HL-60/S4 treated with retinoic acid at 250 ng/mL for 4 days and 3 days (cell line): ENCODE results near the gene TGM5.
"Not testable (repeated sequence)": the region's sequence is repeated elsewhere in the genome, so short reads cannot be mapped to it uniquely, and the experiment has no call there.

Experiments used
- in situ Hi-C: fragments of 300-500 bp; cut with MboI; formaldehyde crosslinking; loops from 2 replicates; pipeline ENCODE4 v1.7.0; 2022; ENCODE audit warnings: low sequenced_read_pairs

TGM5 gene

DNA sequence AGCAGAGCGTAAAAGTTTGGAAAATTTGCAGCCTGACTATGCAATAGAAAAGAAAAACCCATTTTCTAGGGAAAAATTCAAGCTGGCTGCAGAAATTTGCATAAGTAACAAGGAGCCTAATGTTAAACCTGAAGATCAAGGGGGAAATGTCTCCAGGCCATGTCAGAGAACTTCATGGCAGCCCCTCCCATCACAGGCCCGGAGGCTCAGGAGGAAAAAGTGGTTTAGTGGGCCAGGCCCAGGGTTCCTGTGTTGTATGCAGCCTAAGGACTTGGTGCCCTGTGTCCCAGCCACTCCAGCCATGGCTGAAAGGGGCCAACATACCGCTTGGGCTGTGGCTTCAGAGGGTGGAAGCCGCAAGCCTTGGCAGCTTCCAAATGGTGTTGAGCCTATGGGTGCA is 68.2 kb downstream of the TGM5 start:
- in situ Hi-C loops = not testable (repeated sequence)

DNA sequence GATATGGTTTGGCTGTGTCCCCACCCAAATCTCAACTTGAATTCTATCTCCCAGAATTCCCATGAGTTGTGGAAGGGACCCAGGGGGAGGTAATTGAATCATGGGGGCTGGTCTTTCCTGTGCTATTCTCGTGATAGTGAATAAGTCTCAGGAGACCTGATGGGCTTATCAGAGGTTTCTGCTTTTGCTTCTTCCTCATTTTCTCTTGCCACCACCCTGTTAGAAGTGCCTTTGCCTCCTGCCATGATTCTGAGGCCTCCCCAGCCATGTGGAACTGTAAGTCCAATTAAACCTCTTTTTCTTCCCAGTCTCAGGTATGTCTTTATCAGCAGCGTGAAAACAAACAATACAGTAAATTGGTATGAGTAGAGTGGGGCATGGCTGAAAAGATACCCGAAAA is 69.0 kb downstream of the TGM5 start:
- in situ Hi-C loops = not testable (repeated sequence)

DNA sequence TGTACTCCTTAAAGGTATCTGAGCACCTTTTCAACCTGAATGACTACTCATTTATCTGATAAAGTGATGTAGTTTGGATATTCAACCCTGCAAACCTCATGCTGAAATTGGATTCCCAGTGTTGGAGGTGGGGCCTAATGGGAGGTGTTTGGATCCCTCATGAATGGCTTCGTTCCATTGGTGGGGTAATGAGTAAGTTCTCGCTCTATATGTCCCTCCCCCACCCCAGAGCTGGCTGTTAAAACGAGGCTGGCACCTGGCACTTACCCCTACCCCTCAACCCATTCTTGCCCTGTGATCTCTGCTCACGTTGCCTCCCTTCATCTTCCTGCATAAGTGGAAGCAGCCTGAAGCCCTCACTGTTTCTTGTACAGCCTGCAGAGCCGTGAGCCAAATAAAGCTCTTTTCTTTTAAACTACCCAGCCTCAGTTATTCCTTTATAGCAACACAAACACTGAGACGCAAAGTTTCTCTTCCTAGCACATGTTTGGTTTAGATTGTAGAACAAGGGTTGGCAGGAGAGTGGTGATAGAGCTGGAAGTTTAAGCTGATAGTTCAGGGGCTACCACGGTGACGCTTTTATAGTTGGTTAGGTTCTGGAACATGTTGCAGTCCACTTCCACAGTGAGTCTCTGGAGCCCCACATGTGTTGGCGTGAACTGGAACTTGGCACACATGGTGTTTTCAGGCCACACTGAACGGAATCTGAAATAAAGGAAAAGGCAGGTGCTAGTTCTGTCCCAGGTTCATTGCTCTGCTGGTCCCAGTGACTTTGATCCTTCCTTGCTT is 69.8 kb downstream of the TGM5 start:
- in situ Hi-C loops = no loop called here

DNA sequence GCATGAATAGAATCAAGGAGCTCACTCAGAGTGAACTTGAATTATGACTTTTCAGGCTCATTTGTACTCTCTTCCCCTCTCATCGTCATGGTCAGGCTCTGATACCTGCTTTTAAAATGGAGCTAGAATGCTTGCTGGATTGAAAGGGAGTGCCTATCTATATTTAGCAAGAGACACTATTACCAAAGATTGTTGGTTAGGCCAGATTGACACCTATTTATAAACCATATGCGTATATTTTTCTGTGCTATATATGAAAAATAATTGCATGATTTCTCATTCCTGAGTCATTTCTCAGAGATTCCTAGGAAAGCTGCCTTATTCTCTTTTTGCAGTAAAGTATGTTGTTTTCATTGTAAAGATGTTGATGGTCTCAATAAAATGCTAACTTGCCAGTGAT is 71.9 kb downstream of the TGM5 start:
- in situ Hi-C loops = no loop called here

DNA sequence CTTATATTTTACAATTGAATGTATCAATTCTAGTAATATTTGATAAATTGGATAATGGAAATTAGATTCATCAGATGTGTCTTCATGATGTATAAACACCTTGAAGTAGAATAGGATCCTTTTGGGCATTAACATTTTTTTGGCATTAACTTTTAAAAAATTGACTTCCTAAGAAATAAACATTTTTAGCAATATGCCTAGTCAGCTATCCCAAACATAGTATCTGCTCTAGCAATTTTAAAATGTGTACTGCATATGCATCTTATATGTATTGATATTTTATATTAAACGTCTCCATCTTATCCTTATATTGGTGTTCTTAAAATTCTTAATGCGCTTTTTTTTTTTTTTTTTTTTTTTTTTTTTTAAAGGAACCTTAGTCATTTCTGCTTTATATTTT is 73.0 kb downstream of the TGM5 start:
- in situ Hi-C loops = no loop called here

DNA sequence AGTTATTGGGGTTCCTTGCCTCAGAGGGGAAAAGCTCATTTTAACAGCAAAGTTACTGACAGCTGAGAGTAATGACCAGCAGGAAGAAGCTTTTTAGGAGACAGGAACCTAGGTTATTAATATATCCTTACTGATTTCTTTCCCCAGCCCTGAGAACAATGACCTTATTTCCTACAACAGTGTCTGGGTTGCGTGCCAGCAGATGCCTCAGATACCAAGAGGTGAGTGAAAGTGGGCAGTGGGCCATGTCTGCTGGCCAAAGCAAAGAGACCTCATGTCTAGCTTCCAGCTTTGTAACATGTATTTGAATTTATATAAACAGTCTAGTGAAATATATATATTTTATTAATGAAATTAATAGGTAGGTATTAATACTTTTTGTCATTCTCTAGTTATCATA is 76.5 kb downstream of the TGM5 start:
- in situ Hi-C loops = no loop called here

DNA sequence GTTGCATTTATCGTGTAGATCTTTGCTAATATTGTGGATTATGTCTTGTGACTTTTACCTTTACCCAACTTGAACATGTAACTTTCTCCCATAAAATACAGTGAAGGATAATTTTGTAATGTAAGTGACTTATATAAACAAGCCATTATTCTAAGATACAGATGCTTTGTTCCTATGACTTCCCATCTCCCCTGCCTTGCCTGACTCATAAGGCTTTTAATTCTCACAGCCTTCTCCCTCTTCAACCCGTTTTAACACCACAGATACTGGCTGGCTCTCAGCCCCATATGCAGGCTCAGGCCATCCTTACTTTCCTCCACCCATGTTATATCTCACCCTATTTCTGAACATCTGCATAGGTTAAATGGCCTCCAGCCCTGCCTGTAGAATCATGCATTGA is 77.4 kb downstream of the TGM5 start:
- in situ Hi-C loops = no loop called here

DNA sequence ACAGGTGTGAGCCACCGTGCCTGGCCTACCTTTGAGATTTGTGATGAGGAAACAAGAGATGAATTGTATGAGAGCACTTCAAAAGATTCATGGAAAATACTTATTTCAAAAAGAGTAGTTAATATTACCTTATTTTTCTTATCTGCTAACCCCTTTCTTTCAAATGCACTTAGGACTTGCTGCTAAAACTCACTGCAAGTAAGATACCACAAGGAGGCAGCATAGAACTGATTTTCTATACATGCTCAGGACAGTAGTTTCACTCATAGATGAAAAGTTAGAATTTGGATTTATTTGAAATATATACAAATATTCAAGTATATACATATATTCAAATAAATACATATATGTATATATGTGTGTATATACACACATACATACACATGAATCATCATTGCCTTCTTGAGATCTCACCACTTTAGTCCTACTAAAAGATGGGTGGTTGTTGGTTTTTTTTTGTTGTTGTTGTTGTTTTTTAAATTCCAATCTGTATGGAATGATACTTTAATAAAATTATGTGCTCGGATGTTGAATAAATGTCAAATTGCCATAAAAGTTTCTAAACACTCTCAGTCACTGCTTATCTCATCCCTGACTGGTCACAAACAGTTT is 79.1 kb downstream of the TGM5 start:
- in situ Hi-C loops = no loop called here

DNA sequence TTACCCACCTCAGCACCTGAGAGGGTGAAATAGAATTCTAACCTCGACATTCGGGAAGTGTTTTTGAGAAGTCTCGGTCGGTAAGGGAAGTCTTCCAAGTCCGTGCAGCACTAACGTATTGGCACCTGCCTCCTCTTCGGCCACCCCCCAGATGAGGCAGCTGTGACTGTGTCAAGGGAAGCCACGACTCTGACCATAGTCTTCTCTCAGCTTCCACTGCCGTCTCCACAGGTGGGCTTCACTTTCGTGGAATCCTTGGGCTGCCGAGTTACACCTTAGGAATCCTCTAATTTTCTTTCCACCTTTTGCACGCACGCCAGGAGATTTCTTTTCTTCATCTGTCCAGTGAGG is 80.8 kb downstream of the TGM5 start:
- in situ Hi-C loops = no loop called here

DNA sequence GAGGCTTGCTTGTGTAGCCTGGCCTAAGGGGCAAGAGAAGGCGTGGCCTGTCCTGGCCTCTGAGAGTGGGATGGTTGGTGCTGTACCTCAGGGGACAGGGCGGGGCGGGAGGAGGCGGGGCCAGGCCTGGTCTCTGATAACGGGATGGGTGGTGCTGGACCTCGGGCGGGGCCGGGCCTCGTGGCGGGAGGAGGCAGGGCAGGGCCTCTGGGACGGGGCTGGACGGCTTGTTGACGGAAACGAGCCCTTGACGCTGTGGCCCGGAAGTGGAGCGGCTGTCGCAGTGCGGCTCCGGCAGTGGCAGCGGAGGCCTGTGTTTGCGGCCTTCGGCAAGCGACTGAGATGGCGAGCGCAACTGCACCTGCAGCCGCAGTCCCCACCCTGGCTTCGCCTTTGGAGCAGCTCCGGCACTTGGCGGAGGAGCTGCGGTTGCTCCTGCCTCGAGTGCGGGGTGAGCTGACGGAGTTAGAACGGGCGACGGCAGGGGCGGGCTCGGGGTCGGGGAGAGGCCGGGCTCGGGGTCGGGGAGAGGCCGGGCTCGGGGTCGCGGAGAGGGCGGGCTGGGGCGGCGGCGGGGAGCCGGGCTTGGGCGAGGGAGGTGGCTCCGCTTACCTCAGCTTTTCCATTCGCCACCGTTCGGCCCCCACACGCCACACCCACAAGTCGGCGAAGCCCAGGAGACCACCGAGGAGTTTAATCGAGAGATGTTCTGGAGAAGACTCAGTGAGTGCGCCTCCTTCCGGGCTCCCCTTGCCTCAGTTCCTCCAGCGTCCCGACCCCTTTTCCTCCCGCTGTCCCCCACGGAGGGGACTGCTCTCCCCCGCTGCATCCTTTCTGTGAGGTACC is 81.3 kb downstream of the TGM5 start, which contains the start of gene CCNDBP1:
Gene CCNDBP1 (plus strand): TSS at position 247 of the 846 bp plus-strand sequence. CDS start 96 bp downstream, at position 343.
- in situ Hi-C loops = no loop called here

DNA sequence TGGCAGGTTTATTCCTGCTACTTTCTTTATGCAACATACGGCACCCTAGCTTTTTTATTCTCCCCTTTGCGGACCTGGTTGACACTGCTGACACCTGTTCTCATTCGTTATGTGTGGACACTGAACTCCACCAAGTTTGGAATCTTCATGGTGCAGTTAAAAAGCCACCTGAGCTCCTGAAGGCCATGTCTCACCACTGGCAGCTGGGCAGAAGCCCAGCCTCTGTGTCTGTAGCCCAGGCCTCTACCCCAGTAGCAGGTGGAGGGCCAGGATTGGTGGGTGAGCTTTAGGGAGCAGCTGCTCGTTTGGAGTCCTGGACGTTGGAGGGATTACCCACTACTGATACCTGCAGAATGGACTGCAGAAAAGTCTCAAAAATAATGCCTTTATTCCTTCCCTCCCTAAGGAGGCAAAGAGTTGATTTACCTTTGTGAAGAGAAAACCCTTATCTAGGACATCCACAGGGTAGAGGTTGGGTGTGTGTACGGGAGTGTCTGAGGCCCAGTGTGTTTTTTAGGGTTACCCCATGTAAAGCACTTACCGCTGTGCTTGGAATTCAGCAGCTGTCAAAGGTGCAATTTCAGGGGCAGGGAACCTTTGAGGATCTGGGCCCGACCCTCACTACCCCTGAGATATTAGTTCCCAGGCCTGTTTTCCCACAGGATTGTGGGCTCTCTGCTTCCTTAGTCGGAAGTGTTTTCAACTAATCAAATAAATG is 82.2 kb downstream of the TGM5 start:
- in situ Hi-C loops = no loop called here

DNA sequence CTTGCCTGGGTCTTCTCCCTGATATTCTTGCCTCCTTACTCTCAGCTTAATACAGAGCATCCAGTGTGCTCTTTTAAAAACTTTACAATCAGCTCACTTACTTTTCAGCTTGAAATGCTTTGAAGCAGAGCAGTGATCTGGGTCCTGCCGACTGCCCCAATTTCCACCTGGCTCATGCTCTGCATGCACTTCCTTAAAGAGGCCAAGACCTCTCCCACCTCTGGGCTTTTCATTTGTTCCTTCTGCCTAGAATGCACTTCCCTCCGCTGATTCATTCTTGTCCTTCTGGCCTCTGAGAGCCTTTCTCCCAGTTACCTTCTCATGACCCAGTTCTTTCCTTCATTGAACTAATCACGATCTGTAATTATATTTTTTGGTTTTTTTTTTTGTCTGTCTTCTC is 83.5 kb downstream of the TGM5 start:
- in situ Hi-C loops = no loop called here
